Lower leg skin (tissue), 3 donors: Measurements from ENCODE around the gene ELK4.

Experiments
- CTCF ChIP-seq, 3 donors: fragments of 450-650 bp; IDR thresholded peaks; one replicate each; pipeline ENCODE4 v1.5.1; 2016; ENCODE audit warnings: antibody characterized with exemption in 3 of 3, mild to moderate bottlenecking in 3 of 3, moderate library complexity in 2 of 3
- POLR2A ChIP-seq, 2 donors: fragments of 450-650 bp; IDR thresholded peaks; one replicate each; pipeline ENCODE4 v1.6.1; 2016 to 2017; ENCODE audit warnings: antibody characterized with exemption in 2 of 2, mild to moderate bottlenecking in 1 of 2, moderate library complexity in 1 of 2

- TF ChIP-seq CTCF (IDR thresholded peaks at IDR 0.05) (no peak), POLR2A (IDR thresholded peaks at IDR 0.05) (no peak)
Observed at GRCh38 chr1:205575294-205575885, 56.4 kb downstream of the ELK4 start.
